K562 (cell line): ENCODE measurements around the gene TOM1L2. TPM values are rescaled to one million over a fixed set of nuclear protein-coding genes. Genes with fewer than 3 reads are reported as not detected.
A peak's percentile ranks its signal among the peaks of the same experiment; 100 is the strongest.

Experiments
- CBX3 ChIP-seq, 2 experiments: IDR thresholded peaks; 1 replicate in 1 of 2; 2 replicates in 1 of 2; pipeline ENCODE4 v1.6.1; 2012; ENCODE audit warnings: inconsistent platforms in 2 of 2, low read length in 2 of 2, borderline replicate concordance in 1 of 2, control low read depth in 1 of 2
- ESRRB ChIP-seq: fragments of 250-450 bp; sonication (Bioruptor Pico); IDR thresholded peaks from 2 replicates; pipeline ENCODE4 v1.5.0; 2020; ENCODE audit warnings: mild to moderate bottlenecking, moderate library complexity, borderline replicate concordance
- TBP ChIP-seq: optimal IDR thresholded peaks from 2 replicates; pipeline ENCODE3; 2011; ENCODE audit warnings: low read depth, low read length, improper control_type of control experiment
- TEAD1 ChIP-seq, 2 experiments: fragments of 450-650 bp in 1 of 2; sonication (generic) in 1 of 2; formaldehyde crosslinking; IDR thresholded peaks; 2 replicates each; pipeline versions ENCODE4 v1.4.0 to v1.8.0; 2020 to 2022; ENCODE audit warnings: mild to moderate bottlenecking in 2 of 2, missing genetic modification reagents in 1 of 2
- ZNF24 ChIP-seq: fragments of 450-650 bp; IDR thresholded peaks from 2 replicates; pipeline ENCODE4 v1.6.1; 2016
- ZNF445 ChIP-seq: fragments of 250-450 bp; sonication (Bioruptor Pico); IDR thresholded peaks from 2 replicates; pipeline ENCODE4 v1.4.0; 2020; ENCODE audit warnings: low read depth, mild to moderate bottlenecking, moderate library complexity
- ZNF778 ChIP-seq: fragments of 450-650 bp; formaldehyde crosslinking; IDR thresholded peaks from 2 replicates; pipeline ENCODE4 v1.4.0; 2020; ENCODE audit warnings: mild to moderate bottlenecking, moderate library complexity
- ZNF79 ChIP-seq: fragments of 250-450 bp; sonication (Bioruptor Pico); IDR thresholded peaks from 2 replicates; pipeline ENCODE4 v1.4.0; 2020; ENCODE audit warnings: low read depth, mild to moderate bottlenecking, moderate library complexity
- polyA plus RNA-seq, 8 experiments: library from polyadenylated mRNA; depleted of rRNA in 4 of 8; stranded (reverse) in 5 of 8; unstranded in 3 of 8; fragments of >200 nt; fragmentation: Nextera tagmentation in 2 of 8; fragmentation: Illumina TruSeq in 1 of 8; extraction: Ambion mirVana in 2 of 8; extraction: Trizol in 1 of 8; gene quantifications; 2 replicates each; pipeline versions ENCODE4 v1.2.1 to v1.2.3, GENCODE V29; 2011 to 2014; ENCODE audit warnings: inconsistent platforms in 1 of 8, missing spikeins in 1 of 8
- total RNA-seq, 7 experiments: library from RNA; depleted of rRNA in 6 of 7; stranded (reverse); fragments of >200 nt in 6 of 7; fragmentation: Illumina TruSeq in 2 of 7; extraction: Trizol in 2 of 7; gene quantifications; 2 replicates each; pipeline versions ENCODE4 v1.2.1 to v1.2.3, GENCODE V29; 2011 to 2021; ENCODE audit warnings: low replicate concordance in 1 of 7
- TF ChIP-seq, protein P1 (sequence below): fragments of 200-600 bp; sonication (generic); IDR thresholded peaks from one replicate; pipeline ENCODE4 v1.6.1; 2012; ENCODE audit warnings: mild to moderate bottlenecking, low read depth, low read length, inconsistent platforms
- TF ChIP-seq, protein P2 (sequence below): sonication (generic); formaldehyde crosslinking; IDR thresholded peaks from 2 replicates; pipeline ENCODE4 v1.8.1; 2022; ENCODE audit warnings: missing genetic modification reagents
- TF ChIP-seq, protein P3 (sequence below): IDR thresholded peaks from 3 replicates; pipeline ENCODE4 v1.6.1; 2011; ENCODE audit warnings: borderline replicate concordance, mild to moderate bottlenecking, moderate library complexity; ENCODE audit not compliant: insufficient read length; ENCODE audit errors: extremely low read depth

Gene TOM1L2
- total and polyA plus RNA-seq, 9 of the 15 experiments (the other 6 are each of a cell fraction or from before 2014, with no cell fraction given): 0.07 to 6.0 (median 2.5) TPM

DNA sequence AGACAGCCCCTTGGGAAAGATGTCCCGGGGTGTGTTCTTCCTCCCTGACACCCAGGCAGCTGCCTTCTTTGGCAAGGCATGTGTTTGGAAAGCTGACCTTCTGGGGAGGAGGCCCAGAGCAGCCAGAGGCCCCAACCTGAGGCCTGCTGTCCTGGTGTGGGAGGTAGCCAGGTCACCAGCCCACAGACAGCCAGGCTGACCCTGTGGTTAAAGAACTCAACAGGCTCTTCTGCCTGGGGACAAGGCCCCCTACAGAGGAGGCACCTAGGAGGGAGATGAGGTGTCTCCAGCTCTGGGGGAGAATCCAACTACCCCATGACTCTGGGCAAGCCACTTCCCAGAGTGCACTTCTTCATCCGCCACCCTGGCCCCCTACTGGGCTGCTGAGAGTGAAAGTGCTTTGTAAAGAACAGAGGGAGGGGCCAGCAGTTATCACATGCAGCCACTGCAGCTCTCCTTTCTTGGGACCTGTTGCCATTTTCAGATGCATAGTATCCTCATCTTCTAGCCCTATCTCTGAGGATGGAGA lies 122.3 kb downstream of the TOM1L2 start (continued):
- TF ChIP-seq, protein P1, sequence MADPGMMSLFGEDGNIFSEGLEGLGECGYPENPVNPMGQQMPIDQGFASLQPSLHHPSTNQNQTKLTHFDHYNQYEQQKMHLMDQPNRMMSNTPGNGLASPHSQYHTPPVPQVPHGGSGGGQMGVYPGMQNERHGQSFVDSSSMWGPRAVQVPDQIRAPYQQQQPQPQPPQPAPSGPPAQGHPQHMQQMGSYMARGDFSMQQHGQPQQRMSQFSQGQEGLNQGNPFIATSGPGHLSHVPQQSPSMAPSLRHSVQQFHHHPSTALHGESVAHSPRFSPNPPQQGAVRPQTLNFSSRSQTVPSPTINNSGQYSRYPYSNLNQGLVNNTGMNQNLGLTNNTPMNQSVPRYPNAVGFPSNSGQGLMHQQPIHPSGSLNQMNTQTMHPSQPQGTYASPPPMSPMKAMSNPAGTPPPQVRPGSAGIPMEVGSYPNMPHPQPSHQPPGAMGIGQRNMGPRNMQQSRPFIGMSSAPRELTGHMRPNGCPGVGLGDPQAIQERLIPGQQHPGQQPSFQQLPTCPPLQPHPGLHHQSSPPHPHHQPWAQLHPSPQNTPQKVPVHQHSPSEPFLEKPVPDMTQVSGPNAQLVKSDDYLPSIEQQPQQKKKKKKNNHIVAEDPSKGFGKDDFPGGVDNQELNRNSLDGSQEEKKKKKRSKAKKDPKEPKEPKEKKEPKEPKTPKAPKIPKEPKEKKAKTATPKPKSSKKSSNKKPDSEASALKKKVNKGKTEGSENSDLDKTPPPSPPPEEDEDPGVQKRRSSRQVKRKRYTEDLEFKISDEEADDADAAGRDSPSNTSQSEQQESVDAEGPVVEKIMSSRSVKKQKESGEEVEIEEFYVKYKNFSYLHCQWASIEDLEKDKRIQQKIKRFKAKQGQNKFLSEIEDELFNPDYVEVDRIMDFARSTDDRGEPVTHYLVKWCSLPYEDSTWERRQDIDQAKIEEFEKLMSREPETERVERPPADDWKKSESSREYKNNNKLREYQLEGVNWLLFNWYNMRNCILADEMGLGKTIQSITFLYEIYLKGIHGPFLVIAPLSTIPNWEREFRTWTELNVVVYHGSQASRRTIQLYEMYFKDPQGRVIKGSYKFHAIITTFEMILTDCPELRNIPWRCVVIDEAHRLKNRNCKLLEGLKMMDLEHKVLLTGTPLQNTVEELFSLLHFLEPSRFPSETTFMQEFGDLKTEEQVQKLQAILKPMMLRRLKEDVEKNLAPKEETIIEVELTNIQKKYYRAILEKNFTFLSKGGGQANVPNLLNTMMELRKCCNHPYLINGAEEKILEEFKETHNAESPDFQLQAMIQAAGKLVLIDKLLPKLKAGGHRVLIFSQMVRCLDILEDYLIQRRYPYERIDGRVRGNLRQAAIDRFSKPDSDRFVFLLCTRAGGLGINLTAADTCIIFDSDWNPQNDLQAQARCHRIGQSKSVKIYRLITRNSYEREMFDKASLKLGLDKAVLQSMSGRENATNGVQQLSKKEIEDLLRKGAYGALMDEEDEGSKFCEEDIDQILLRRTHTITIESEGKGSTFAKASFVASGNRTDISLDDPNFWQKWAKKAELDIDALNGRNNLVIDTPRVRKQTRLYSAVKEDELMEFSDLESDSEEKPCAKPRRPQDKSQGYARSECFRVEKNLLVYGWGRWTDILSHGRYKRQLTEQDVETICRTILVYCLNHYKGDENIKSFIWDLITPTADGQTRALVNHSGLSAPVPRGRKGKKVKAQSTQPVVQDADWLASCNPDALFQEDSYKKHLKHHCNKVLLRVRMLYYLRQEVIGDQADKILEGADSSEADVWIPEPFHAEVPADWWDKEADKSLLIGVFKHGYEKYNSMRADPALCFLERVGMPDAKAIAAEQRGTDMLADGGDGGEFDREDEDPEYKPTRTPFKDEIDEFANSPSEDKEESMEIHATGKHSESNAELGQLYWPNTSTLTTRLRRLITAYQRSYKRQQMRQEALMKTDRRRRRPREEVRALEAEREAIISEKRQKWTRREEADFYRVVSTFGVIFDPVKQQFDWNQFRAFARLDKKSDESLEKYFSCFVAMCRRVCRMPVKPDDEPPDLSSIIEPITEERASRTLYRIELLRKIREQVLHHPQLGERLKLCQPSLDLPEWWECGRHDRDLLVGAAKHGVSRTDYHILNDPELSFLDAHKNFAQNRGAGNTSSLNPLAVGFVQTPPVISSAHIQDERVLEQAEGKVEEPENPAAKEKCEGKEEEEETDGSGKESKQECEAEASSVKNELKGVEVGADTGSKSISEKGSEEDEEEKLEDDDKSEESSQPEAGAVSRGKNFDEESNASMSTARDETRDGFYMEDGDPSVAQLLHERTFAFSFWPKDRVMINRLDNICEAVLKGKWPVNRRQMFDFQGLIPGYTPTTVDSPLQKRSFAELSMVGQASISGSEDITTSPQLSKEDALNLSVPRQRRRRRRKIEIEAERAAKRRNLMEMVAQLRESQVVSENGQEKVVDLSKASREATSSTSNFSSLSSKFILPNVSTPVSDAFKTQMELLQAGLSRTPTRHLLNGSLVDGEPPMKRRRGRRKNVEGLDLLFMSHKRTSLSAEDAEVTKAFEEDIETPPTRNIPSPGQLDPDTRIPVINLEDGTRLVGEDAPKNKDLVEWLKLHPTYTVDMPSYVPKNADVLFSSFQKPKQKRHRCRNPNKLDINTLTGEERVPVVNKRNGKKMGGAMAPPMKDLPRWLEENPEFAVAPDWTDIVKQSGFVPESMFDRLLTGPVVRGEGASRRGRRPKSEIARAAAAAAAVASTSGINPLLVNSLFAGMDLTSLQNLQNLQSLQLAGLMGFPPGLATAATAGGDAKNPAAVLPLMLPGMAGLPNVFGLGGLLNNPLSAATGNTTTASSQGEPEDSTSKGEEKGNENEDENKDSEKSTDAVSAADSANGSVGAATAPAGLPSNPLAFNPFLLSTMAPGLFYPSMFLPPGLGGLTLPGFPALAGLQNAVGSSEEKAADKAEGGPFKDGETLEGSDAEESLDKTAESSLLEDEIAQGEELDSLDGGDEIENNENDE: no peak
- TF ChIP-seq ESRRB (CRISPR knock-in tag) (no peak), ZNF778 (no peak), ZNF24 (no peak), ZNF445 (CRISPR knock-in tag) (no peak), TEAD1 (CRISPR knock-in tag; IDR thresholded peaks at IDR 0.05) (peak; percentile 27 to 85; a peak in 2 of 4 replicates), TBP (no peak), CBX3 (IDR thresholded peaks at IDR 0.05; ENCODE audit: borderline replicate concordance in 1 of 2, low read length in 2 of 2) (no peak), ZNF79 (peak; percentile 71; the same call in 1 of the 2 replicates)
- TF ChIP-seq, protein P2, sequence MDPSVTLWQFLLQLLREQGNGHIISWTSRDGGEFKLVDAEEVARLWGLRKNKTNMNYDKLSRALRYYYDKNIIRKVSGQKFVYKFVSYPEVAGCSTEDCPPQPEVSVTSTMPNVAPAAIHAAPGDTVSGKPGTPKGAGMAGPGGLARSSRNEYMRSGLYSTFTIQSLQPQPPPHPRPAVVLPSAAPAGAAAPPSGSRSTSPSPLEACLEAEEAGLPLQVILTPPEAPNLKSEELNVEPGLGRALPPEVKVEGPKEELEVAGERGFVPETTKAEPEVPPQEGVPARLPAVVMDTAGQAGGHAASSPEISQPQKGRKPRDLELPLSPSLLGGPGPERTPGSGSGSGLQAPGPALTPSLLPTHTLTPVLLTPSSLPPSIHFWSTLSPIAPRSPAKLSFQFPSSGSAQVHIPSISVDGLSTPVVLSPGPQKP (CRISPR knock-in tag): no peak
- TF ChIP-seq, protein P3, sequence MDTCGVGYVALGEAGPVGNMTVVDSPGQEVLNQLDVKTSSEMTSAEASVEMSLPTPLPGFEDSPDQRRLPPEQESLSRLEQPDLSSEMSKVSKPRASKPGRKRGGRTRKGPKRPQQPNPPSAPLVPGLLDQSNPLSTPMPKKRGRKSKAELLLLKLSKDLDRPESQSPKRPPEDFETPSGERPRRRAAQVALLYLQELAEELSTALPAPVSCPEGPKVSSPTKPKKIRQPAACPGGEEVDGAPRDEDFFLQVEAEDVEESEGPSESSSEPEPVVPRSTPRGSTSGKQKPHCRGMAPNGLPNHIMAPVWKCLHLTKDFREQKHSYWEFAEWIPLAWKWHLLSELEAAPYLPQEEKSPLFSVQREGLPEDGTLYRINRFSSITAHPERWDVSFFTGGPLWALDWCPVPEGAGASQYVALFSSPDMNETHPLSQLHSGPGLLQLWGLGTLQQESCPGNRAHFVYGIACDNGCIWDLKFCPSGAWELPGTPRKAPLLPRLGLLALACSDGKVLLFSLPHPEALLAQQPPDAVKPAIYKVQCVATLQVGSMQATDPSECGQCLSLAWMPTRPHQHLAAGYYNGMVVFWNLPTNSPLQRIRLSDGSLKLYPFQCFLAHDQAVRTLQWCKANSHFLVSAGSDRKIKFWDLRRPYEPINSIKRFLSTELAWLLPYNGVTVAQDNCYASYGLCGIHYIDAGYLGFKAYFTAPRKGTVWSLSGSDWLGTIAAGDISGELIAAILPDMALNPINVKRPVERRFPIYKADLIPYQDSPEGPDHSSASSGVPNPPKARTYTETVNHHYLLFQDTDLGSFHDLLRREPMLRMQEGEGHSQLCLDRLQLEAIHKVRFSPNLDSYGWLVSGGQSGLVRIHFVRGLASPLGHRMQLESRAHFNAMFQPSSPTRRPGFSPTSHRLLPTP: no peak
